Keratinocyte (primary cell): ENCODE data around the gene GPR153. TPM values are rescaled to one million over a fixed set of nuclear protein-coding genes. Genes with fewer than 3 reads are reported as not detected.

Experiments
- DNase-seq: peaks from one replicate; pipeline ENCODE4 v3.0.0-alpha.2; 2011; ENCODE audit warnings: low read depth, missing footprints, low spot score
- FAIRE-seq: peaks from 2 replicates; lab custom pipeline; 2011; peaks lifted over from hg19 to GRCh38; lab: Jason Lieb, UNC
- H2AFZ ChIP-seq: 2 replicates; pipeline ENCODE4 v1.6.0; 2012; ENCODE audit warnings: low read length, control low read depth, inconsistent platforms; ENCODE audit not compliant: control insufficient read depth
- H3K27ac ChIP-seq: 2 replicates; pipeline ENCODE4 v1.5.1; 2011; ENCODE audit warnings: low read length; ENCODE audit not compliant: control insufficient read depth, insufficient read depth
- H3K27me3 ChIP-seq: 3 replicates; pipeline ENCODE4 v1.6.0; 2011; ENCODE audit warnings: low read length; ENCODE audit not compliant: control insufficient read depth, insufficient read depth; ENCODE audit errors: extremely low read depth
- H3K36me3 ChIP-seq, 2 experiments: 2 replicates in 1 of 2; 3 replicates in 1 of 2; pipeline ENCODE4 v1.5.1; 2011; ENCODE audit warnings: low read length in 2 of 2, mild to moderate bottlenecking in 1 of 2; ENCODE audit not compliant: control insufficient read depth in 2 of 2, insufficient read depth in 2 of 2; ENCODE audit errors: extremely low read depth in 1 of 2
- H3K4me1 ChIP-seq: 3 replicates; pipeline ENCODE4 v1.5.1; 2011; ENCODE audit warnings: low read length; ENCODE audit not compliant: control insufficient read depth, insufficient read depth; ENCODE audit errors: extremely low read depth
- H3K4me2 ChIP-seq: 3 replicates; pipeline ENCODE4 v1.6.0; 2011; ENCODE audit warnings: low read depth, low read length; ENCODE audit not compliant: control insufficient read depth, insufficient read depth; ENCODE audit errors: extremely low read depth
- H3K4me3 ChIP-seq, 3 experiments: fragments of 200-600 bp in 1 of 3; sonication (generic) in 1 of 3; 2 replicates in 2 of 3; 3 replicates in 1 of 3; pipeline ENCODE4 v1.5.1; 2011 to 2016; ENCODE audit warnings: low read length in 3 of 3, mild to moderate bottlenecking in 3 of 3, control low read depth in 2 of 3, inconsistent platforms in 1 of 3, low read depth in 1 of 3, mixed read lengths in 1 of 3, mixed run types in 1 of 3, moderate library complexity in 1 of 3; ENCODE audit not compliant: control insufficient read depth in 2 of 3, insufficient read depth in 2 of 3; ENCODE audit errors: extremely low read depth in 1 of 3
- H3K79me2 ChIP-seq: 2 replicates; pipeline ENCODE4 v1.6.0; 2012; ENCODE audit warnings: low read length; ENCODE audit not compliant: control insufficient read depth, insufficient read depth
- H3K9ac ChIP-seq: 3 replicates; pipeline ENCODE4 v1.6.0; 2011; ENCODE audit warnings: low read length; ENCODE audit not compliant: control insufficient read depth, insufficient read depth; ENCODE audit errors: extremely low read depth
- H3K9me1 ChIP-seq: 3 replicates; pipeline ENCODE4 v1.6.0; 2011; ENCODE audit warnings: low read length; ENCODE audit not compliant: control insufficient read depth, insufficient read depth; ENCODE audit errors: extremely low read depth
- H3K9me3 ChIP-seq: 2 replicates; pipeline ENCODE4 v1.5.1; 2012; ENCODE audit warnings: low read depth, low read length; ENCODE audit not compliant: control insufficient read depth
- H4K20me1 ChIP-seq: 3 replicates; pipeline ENCODE4 v1.6.0; 2011; ENCODE audit warnings: low read length; ENCODE audit not compliant: control insufficient read depth, insufficient read depth; ENCODE audit errors: extremely low read depth
- EZH2 ChIP-seq: IDR thresholded peaks from one replicate; pipeline ENCODE4 v1.6.1; 2012; ENCODE audit warnings: inconsistent platforms, mild to moderate bottlenecking, low read length, moderate library complexity
- dilution Hi-C: fragments of 300-500 bp; cut with MboI; formaldehyde crosslinking; loops from one replicate; pipeline ENCODE4 v1.7.0; 2020; ENCODE audit warnings: low sequenced_read_pairs; ENCODE audit not compliant: extremely low pct_ligation_motif_present
- polyA plus RNA-seq, 5 experiments: library from polyadenylated mRNA; depleted of rRNA in 3 of 5; stranded (reverse) in 3 of 5; stranded (forward) in 1 of 5; unstranded in 1 of 5; fragments of >200 nt; gene quantifications; 1 replicate in 1 of 5; 2 replicates in 3 of 5; 3 replicates in 1 of 5; pipeline versions ENCODE4 v1.2.1 to v1.2.3, GENCODE V29; 2011 to 2012; ENCODE audit warnings: missing spikeins in 2 of 5, low read depth in 1 of 5, low replicate concordance in 1 of 5
- TF ChIP-seq, protein P1 (sequence below), 3 experiments: IDR thresholded peaks in 1 of 3; conservative IDR thresholded peaks in 1 of 3; optimal IDR thresholded peaks in 1 of 3; 2 replicates in 2 of 3; 3 replicates in 1 of 3; pipeline versions ENCODE3 to v1.5.1; 2011; ENCODE audit warnings: low read length in 3 of 3, mild to moderate bottlenecking in 3 of 3, moderate library complexity in 2 of 3, control low read depth in 1 of 3, inconsistent platforms in 1 of 3; ENCODE audit not compliant: insufficient read depth in 2 of 3; ENCODE audit errors: extremely low read depth in 1 of 3

The GPR153 gene
- polyA plus RNA-seq, 1 donor (not counting 4 experiments of a cell fraction or from before 2014, with no cell fraction given) = 7.2 TPM

DNA sequence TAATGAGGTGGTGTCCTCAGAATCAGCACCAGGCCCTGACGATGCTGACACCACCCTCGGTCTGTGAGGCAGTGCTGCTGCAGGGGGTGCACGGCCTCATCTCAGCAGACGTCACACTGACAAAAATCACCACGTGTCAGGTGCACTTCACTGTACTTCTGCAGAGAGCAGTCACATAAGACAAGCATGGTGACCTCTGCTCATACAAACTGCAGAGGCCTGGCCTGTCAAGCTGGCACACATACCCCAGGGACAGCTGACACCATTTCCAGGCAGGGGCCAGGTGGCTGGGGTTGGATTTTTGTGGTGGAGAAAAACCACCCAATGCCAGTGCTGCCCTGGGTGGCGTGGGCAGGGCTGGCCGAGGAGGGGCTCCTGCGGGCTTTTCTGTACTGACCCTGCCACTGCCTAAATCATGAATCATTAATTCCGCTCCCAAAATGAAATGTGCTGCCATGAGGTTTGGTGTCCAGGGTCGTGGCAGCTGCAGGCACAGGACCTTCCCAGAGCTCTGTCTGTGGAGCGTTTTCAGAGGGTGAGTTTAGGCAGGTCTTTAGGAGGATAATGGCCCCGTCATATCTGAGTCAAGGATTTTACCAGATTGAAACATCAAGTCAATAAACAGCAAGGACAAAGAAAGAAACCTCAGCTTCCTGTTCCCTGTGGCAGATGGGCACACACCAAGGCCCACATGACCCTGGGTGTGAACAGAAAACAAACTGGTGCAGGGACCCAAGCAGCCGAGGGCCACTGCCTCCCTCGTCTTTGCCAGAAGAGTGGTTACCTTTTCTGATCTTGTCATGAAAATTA, 33.4 kb upstream of the GPR153 start:
- Histone ChIP-seq H2AFZ (no peak overlapping the region), H3K9me3 (no peaks in the 10 kb centered on the region), H3K9ac (no peak overlapping the region), H3K4me1 (peaks cover 13% of the 10 kb centered on the region), H3K9me1 (no peaks in the 10 kb centered on the region), H3K4me2 (no peak overlapping the region), H3K4me3 (no peak overlapping the region), H3K27ac (peak overlapping the region; percentile 31), H3K36me3 (peaks cover 30 to 34% of the 10 kb centered on the region in 2 experiments), H3K79me2 (peaks cover 6% of the 10 kb centered on the region), H3K27me3 (no peaks in the 10 kb centered on the region), H4K20me1 (no peaks in the 10 kb centered on the region)
- dilution Hi-C loops = no loop called here
- no peak for TF ChIP-seq EZH2
- TF ChIP-seq, protein P1, sequence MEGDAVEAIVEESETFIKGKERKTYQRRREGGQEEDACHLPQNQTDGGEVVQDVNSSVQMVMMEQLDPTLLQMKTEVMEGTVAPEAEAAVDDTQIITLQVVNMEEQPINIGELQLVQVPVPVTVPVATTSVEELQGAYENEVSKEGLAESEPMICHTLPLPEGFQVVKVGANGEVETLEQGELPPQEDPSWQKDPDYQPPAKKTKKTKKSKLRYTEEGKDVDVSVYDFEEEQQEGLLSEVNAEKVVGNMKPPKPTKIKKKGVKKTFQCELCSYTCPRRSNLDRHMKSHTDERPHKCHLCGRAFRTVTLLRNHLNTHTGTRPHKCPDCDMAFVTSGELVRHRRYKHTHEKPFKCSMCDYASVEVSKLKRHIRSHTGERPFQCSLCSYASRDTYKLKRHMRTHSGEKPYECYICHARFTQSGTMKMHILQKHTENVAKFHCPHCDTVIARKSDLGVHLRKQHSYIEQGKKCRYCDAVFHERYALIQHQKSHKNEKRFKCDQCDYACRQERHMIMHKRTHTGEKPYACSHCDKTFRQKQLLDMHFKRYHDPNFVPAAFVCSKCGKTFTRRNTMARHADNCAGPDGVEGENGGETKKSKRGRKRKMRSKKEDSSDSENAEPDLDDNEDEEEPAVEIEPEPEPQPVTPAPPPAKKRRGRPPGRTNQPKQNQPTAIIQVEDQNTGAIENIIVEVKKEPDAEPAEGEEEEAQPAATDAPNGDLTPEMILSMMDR (optimal IDR thresholded peaks at IDR 0.05 in 1 of 3, IDR thresholded peaks at IDR 0.05 in 1 of 3, conservative IDR thresholded peaks at IDR 0.05 in 1 of 3; ENCODE audit: extremely low read depth in 1 of 3, insufficient read depth in 2 of 3, low read length in 3 of 3) = no peak
- FAIRE-seq = peak; percentile 72
- no peak for DNase-seq

GRCh38 chr1:6292102-6292501, 31.2 kb upstream of the GPR153 start:
- Histone ChIP-seq H3K79me2 (peaks cover 3% of the 10 kb centered on the region), H3K27me3 (no peaks in the 10 kb centered on the region), H3K4me1 (peaks cover 10% of the 10 kb centered on the region), H3K36me3 (peaks cover 34 to 39% of the 10 kb centered on the region in 2 experiments), H3K4me3 (no peak overlapping the region), H4K20me1 (no peaks in the 10 kb centered on the region), H3K9me3 (no peaks in the 10 kb centered on the region), H3K27ac (no peak overlapping the region), H3K4me2 (no peak overlapping the region), H3K9me1 (no peaks in the 10 kb centered on the region), H2AFZ (no peak overlapping the region), H3K9ac (no peak overlapping the region)
- FAIRE-seq (no peak), DNase-seq (no peak)
- TF ChIP-seq, protein P1 (optimal IDR thresholded peaks at IDR 0.05 in 1 of 3, IDR thresholded peaks at IDR 0.05 in 1 of 3, conservative IDR thresholded peaks at IDR 0.05 in 1 of 3; ENCODE audit: extremely low read depth in 1 of 3, insufficient read depth in 2 of 3, low read length in 3 of 3) = no peak
- no peak for TF ChIP-seq EZH2
- dilution Hi-C loops = no loop called here
